Astrocyte (in vitro differentiated cells and primary cell): ENCODE data around the gene MARCHF4.

ENCODE experiments used
- EZH2 ChIP-seq: IDR thresholded peaks from 2 replicates; pipeline ENCODE4 v1.6.1; 2012; ENCODE audit warnings: mild to moderate bottlenecking, low read length, inconsistent platforms; ENCODE audit not compliant: insufficient read depth
- TF ChIP-seq, protein P1 (sequence below): IDR thresholded peaks from 2 replicates; pipeline ENCODE4 v1.5.1; 2011; ENCODE audit warnings: low read depth, mild to moderate bottlenecking, inconsistent platforms, low read length, moderate library complexity; ENCODE audit not compliant: insufficient read depth

DNA sequence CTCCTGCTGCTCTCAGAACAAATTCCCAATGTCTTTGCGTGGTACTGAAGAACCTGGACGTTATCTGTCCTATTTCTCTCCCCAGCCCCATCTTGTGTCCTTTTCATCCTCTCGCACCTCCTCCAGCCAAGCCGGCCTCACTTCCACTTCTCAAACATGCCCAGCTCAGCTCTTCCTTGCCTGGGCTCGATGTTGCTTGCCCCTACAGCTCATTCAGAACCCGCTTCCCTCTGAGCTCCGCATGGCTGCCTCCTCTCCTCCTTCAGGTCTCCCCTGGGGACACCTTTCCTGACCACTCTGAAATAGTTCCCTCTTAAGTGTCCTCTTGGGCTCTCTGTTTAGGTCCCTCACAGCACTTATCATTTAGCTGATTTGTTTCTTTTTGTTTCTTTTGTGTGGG, 33.3 kb upstream of the MARCHF4 start:
- no peak for TF ChIP-seq EZH2
- TF ChIP-seq, protein P1, sequence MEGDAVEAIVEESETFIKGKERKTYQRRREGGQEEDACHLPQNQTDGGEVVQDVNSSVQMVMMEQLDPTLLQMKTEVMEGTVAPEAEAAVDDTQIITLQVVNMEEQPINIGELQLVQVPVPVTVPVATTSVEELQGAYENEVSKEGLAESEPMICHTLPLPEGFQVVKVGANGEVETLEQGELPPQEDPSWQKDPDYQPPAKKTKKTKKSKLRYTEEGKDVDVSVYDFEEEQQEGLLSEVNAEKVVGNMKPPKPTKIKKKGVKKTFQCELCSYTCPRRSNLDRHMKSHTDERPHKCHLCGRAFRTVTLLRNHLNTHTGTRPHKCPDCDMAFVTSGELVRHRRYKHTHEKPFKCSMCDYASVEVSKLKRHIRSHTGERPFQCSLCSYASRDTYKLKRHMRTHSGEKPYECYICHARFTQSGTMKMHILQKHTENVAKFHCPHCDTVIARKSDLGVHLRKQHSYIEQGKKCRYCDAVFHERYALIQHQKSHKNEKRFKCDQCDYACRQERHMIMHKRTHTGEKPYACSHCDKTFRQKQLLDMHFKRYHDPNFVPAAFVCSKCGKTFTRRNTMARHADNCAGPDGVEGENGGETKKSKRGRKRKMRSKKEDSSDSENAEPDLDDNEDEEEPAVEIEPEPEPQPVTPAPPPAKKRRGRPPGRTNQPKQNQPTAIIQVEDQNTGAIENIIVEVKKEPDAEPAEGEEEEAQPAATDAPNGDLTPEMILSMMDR: no peak
